ENCODE measurements around the gene CDR2.

DNA sequence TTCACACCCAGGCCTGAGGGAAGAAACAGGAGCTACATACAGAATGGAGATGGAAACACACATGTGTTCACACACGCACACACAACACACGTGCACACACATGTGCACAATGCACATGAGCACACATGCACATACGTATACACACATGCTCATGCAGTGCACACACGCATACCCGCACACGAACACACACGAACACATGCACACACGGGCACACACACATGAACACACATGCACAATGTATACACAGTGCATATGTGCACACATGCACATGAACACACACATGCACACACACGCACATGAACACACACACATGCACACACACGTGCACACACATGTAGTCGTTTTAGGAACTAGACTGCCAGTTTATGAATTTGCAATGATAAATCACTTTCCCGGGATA, 49.3 kb upstream of the CDR2 start:
- TF ChIP-seq EP300 (IDR thresholded peaks at IDR 0.05) (no peak), POLR2AphosphoS5 (IDR thresholded peaks at IDR 0.05) (no peak)
